ENCODE measurements around the gene BPIFB6.

Gene BPIFB6

DNA sequence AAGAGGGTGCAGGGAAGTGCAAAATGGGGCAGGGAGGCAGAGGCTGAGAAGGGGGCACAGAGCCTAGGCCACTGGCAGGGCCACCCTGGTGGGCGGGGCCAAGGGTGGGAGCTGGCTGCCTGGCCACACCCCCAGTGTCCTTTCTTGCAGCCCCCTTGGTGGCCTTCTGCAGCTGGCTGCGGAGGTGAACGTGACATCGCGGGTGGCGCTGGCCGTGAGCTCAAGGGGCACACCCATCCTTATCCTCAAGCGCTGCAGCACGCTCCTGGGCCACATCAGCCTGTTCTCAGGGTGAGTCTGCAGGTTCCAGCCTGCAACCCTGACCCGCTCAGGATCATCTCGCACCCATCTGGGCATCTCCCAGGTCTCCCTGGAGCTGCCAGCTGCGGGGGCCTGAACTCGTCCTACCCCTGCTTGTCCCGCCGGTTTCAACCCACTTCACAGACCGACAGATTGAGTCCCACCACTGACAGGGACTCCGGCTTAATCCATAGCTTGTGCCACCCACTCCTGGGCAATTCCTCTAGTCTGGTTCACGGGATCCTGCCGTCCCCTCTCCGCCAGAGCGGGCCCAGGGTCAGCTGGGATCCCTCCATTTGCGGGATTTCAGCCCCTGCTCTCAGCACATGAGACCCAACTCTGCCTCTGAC, 28.4 kb downstream of the BPIFB6 start:
- DNase-seq, result no peak

DNA sequence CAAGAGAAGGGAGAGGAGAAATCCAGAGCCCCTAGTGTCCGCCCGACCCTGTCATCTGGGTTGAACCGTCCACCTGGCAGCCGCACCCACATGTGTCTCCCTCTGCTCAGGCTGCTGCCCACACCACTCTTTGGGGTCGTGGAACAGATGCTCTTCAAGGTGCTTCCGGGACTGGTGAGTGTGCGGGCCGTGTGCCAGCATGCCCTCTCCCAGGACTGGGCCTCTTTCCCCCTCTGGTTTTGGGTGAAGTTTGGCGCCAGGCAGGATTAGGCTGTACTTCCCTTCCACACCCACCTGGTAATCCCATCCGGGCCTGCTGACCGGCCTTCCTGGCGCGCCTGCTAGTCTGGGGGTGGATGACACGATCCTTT, 30.2 kb downstream of the BPIFB6 start:
- no peak for DNase-seq

DNA sequence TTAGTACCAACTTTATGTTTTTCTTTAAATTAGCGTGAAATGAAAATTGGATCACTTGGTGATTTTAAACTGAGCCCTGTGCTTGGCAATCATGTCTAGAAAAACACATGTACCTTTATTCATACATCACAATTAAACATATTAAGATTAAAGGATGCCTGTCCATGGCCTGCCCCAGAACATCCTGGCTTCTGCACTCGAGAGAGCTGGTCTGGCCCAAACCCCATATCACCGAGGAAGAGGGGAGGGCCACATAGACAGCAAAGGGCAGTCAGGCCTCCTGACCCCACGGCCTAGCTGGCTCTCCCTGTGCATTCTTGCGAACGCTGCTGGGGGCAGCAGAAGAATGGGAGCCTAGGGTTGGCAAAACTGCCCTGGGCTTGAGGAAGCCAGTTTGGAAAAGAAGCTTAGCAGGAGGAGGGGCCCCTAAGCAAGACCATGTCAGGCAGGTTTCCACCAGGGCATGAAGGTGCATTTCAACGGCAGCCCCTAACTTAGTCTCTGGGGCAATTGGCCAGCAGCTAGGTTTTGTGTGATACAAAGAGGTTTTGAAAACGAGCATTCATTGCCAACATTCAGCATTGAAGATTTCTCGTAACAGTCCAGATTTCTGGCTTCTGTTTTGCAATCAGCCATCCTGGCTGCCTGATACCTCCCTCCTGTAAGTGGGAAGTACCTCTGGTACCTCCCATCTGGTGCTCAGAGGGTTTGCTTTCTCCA, 30.8 kb downstream of the BPIFB6 start:
- DNase-seq, result peak in 1 of 56 donors; percentile 3

DNA sequence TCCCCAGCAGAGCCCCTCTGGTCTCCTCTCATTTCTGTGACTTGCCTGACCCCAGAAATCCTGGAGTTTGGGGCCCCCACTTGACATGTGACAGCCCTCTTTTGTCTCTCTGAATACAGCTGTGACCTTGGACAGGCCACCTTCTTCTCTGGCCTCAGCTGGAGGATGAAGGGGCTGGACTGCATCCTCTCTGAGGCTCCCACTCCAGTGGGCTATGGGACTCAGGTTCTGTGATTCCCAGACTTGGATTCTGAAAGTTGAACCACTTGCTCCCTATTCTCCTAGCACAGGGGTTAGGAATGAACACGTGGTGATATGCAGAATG, 31.3 kb downstream of the BPIFB6 start:
- no peak for DNase-seq

DNA sequence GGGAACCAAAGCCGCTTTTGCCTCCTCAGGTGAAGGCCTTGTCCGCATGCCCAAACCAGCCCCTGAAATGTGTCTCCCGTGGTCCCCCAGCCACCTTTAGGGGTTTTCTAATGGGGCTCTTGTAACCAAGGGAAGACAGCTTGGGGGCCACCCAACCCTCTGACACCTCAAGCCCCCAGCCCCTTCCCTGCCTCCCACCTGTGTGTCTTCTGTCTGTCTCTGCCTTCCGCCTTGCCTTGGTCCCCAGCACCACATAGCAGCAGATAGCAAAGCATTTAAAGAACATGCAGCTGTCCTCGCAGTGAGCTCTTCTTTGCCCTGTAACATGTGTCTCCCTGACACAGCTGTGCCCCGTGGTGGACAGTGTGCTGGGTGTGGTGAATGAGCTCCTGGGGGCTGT, 31.8 kb downstream of the BPIFB6 start:
- no peak for DNase-seq

DNA sequence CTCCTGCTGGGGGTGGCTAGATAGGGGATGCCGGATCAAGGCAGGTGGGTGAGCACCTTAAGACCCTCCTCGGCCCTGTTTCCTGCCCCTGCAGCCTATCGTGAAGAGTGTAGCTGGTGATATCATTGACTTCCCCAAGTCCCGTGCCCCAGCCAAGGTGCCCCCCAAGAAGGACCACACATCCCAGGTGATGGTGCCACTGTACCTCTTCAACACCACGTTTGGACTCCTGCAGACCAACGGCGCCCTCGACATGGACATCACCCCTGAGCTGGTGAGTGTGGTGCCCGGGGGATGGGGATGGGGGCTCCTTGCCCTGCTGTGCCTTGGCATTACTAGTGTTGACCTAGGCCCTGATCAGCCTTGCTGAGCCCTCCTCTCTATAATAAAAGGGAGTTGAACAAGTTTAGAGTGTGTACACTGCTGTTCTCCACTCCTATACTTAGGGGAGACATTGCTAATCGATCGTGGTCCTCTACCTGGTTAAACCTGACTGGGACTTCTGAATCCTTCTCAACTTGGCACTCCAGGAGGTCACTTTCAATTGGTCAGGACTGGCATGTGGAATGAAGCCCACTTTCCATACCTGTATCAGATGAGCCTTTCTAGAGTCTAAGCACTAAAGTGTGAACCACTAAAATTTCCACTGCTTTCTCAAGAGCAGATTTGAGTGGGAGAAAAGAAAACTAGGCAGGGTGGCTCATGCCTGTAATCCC, 33.3 kb downstream of the BPIFB6 start:
- no peak for DNase-seq

DNA sequence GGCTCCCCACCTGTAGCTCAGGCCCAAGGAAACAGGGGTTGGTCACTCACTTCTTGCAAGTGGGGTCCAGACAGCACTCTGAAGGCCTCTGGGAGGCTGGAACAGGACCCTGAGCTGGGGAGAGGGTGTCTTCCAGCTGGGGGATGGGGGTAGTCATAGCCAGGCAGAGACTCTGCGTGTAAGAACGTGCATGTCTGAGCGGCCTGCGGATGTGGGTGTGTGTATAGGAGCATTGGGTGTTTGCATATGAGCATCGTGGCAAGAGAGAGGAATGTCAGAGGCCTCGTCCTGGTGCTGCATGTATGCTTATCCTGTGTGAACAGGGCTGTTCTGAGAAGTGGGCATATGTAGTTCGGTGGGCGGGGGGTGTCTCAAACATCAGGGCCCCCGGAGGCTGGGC, 34.3 kb downstream of the BPIFB6 start:
- no peak for DNase-seq

DNA sequence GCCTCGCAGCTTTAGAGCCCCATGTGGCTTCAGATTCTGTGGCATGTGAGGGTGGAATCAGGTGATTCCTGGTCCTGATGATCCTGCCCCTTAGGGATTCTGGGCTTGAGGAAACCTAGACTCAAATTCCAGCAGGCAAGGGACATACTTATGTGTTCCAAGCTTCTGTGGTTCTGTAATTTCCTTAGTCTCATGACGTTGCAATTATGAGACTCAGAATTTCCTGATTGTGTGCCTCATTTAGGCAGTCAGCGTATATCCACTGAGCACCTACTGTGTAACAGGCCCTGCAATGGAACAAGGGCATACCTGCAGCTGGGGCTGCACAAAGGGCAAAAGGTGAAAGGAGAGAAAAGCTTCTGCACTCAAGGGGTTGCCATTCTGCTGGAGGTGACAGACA, 36.4 kb downstream of the BPIFB6 start:
- DNase-seq, result no peak

DNA sequence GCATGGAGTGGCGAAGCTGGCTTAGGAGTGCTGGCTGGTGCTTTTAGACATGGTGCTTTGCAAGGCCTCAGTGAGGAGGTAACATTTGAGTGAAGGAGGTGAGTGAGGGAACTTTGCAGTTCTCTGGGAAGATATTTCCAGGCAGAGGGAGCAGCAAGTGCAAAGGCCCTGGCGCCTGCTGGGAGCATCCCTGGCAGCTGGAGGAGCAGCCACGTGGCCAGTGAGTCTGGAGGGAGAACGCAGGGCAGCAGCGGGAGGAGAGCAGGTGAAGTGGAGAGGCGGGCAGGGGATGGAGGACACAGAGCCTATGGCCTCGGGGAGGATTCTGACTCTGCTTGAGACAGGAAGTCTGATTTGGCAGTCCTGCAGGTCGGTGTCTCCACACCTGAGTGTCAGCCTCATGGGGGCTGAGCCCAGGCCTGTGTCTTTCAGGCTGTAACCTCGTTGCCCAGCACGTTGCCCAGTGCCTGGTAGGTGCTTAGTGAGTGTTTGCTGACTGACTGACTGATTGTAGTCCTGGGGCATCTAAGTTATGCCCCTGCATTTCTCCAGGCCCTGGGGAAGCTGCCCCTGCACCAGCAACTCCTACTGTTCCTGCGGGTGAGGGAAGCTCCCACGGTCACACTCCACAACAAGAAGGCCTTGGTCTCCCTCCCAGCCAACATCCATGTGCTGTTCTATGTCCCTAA, 36.9 kb downstream of the BPIFB6 start:
- no peak for DNase-seq

- DNase-seq, result no peak
Measured at GRCh38 chr20:33069673-33070072, 38.2 kb downstream of the BPIFB6 start.

- no peak for DNase-seq
Measured at GRCh38 chr20:33070111-33071053, 38.9 kb downstream of the BPIFB6 start.

DNA sequence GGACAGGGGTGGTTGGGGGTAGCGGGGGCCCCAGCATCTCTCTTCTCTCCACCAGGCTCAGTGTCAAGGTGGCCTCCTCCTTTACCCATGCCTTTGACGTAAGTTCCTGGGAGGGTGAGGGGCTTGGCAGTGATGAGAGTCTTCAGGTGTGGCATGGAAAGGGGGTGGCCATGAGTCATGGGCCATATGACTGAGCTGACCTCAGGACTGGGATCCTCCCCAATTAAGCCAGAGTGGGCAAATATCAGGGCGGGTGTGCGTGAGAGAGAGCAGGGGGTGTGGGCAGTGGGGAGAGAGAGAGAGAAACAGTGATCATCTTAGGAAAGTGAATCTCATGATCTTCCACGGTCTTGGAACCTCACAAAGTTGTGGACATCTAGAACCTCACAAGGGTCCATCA, 39.8 kb downstream of the BPIFB6 start:
- DNase-seq, result no peak

DNA sequence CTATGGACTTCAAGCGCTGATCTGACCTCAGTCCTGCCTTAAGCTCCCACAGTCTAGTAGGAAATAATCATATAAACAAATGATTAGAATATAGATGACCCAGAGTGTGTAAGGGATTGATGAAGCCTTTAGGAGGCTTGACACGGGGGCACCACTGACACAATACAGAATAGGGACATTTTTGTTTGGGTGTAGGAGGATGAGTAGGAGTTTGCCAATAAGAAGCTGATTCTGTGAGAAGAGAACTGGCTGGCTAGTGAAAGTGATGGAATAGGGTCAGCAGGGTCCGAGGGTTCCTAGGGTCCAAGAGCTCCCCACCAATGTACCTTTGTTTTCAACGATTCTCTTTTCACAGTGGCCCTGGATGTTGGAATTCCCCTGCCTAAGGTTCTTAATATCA, 40.9 kb downstream of the BPIFB6 start:
- DNase-seq, result no peak

GRCh38 chr20:33072813-33073212, 41.4 kb downstream of the BPIFB6 start:
- DNase-seq, result no peak

DNA sequence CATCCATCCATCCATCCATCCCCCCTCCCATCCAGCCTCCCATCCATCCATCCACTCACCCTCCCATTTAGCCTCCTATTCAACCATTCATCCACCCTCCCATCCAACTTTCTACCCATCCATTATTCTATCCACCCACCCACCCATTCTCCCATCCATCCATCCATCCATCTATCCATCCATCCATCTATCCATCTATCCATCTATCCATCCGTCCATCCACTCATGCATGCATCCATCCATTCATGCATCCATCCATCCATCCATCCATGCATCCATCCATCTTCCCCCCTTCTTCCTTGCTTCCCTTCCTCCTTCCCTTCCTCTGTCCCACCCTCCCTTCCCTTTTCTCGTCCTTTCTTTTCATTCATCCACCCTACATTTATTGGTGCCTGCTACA, 43.2 kb downstream of the BPIFB6 start:
- no peak for DNase-seq

- DNase-seq, result no peak
Measured at GRCh38 chr20:33075281-33075680, 43.8 kb downstream of the BPIFB6 start.

DNA sequence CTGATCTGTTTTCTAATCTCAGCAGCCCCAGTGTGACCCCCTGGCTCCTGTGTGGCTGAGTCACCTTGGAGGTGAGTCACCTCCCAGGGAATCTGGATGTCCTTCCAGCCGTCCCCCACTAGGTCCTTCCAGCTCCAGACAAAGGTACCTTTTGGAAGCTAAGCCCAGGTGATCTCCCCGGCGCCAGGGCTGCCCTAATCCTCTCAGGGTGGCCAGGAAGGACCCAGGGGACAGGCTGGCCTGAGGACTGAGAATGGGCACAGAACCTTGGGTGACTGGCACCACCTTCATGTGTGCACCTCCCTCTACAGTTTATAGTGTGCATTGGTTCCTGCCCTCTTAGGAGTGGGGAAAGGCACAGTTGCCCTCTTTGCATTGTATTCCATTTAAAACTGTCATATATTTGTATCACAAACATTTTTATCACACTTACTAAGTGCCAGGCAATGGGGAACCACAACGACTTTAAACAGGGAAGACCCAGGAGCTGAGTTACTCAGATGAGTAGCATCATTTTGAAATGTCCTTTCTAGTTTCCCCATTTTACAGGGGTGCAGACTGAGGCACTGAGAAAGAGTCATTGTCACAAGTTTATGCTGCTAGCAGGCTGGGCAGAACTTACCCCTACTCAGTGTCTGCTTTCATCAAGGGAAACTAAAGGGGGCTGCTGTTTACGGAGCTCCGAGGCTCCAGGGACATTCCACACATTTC, 45.4 kb downstream of the BPIFB6 start:
- DNase-seq, result peak in 6 of 56 donors; percentile 2 to 20 (median 10)

- DNase-seq, result no peak
Measured at GRCh38 chr20:33079259-33079658, 47.8 kb downstream of the BPIFB6 start, which contains the start of gene BPIFB4. Gene BPIFB4 (plus strand): TSS chr20:33079643. CDS start chr20:33081527, 1,884 bp downstream.

- no peak for DNase-seq
Measured at GRCh38 chr20:33081411-33082154, 50.1 kb downstream of the BPIFB6 start.

DNA sequence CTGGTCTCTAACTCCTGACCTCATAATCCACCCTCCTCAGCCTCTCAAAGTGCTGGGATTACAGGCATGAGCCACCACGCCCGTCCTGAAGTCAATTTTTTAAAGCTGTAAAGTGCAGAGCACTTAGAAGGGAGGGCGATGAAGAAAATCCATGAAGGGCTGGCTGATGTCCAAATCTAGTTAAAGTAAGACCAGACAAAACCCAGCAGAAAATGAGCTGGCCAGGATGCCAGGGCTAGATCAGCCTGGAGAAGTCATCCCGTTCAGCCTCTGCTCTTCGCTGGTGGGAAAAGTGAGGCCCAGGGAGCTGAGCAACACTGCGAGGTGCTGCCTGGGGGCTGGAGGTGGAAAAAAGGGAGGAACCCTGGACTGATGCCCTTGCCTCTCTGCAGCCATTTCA, 51.1 kb downstream of the BPIFB6 start:
- no peak for DNase-seq

Data from amygdala (tissue), 56 donors.